ENCODE results near the gene ATP5F1C.

The ATP5F1C gene

GRCh38 chr10:7818295-7819120 is 30.5 kb downstream of the ATP5F1C start, which contains the start of gene TAF3:
TAF3 (plus strand) TSS chr10:7818505; CDS start chr10:7818710, 205 bp downstream.
- peak; percentile 93 for DNase-seq (ENCODE audit: low read depth)
- no peak for TF ChIP-seq CTCF (IDR thresholded peaks at IDR 0.05; ENCODE audit: insufficient read depth, low read depth, low read length, missing control alignments)
- H3K4me3 ChIP-seq (ENCODE audit: low read length): peak within 1 kb of the TSS; percentile 96

- peak; percentile 62 for DNase-seq (ENCODE audit: low read depth)
- peak overlapping the region; percentile 96 for H3K4me3 ChIP-seq (ENCODE audit: low read length)
- TF ChIP-seq CTCF (IDR thresholded peaks at IDR 0.05; ENCODE audit: insufficient read depth, low read depth, low read length, missing control alignments): peak; percentile 40
Observed at GRCh38 chr10:7819121-7819460, 31.1 kb downstream of the ATP5F1C start.

GRCh38 chr10:7824251-7824650 is 36.3 kb downstream of the ATP5F1C start:
- no peak for DNase-seq (ENCODE audit: low read depth)
- TF ChIP-seq CTCF (IDR thresholded peaks at IDR 0.05; ENCODE audit: insufficient read depth, low read depth, low read length, missing control alignments): no peak
- no peak overlapping the region for H3K4me3 ChIP-seq (ENCODE audit: low read length)

GRCh38 chr10:7826971-7827370 is 39.0 kb downstream of the ATP5F1C start:
- TF ChIP-seq CTCF (IDR thresholded peaks at IDR 0.05; ENCODE audit: insufficient read depth, low read depth, low read length, missing control alignments): no peak
- DNase-seq (ENCODE audit: low read depth): peak; percentile 52
- no peak overlapping the region for H3K4me3 ChIP-seq (ENCODE audit: low read length)

- no peak for TF ChIP-seq CTCF (IDR thresholded peaks at IDR 0.05; ENCODE audit: insufficient read depth, low read depth, low read length, missing control alignments)
- no peak for DNase-seq (ENCODE audit: low read depth)
- H3K4me3 ChIP-seq (ENCODE audit: low read length): no peak overlapping the region
Observed at GRCh38 chr10:7829289-7829834, 41.4 kb downstream of the ATP5F1C start.

- H3K4me3 ChIP-seq (ENCODE audit: low read length): no peak overlapping the region
- TF ChIP-seq CTCF (IDR thresholded peaks at IDR 0.05; ENCODE audit: insufficient read depth, low read depth, low read length, missing control alignments): no peak
- DNase-seq (ENCODE audit: low read depth): no peak
Observed at GRCh38 chr10:7832060-7832459, 44.1 kb downstream of the ATP5F1C start.
